Measurements from ENCODE around the gene LARP1.
A peak's percentile ranks its signal among the peaks of the same experiment; 100 is the strongest.
"Not testable (repeated sequence)": the region's sequence is repeated elsewhere in the genome, so short reads cannot be mapped to it uniquely, and the experiment has no call there.

Gene LARP1

GRCh38 chr5:154758493-154758892, 3.3 kb downstream of the LARP1 start:
- Histone ChIP-seq H3K27ac (peak overlapping the region in 12 of 21 experiments; percentile 16 to 99 (median 72)), H3K4me3 (peak overlapping the region in 2 of 7 experiments; percentile 98 to 99)

GRCh38 chr5:154758977-154759376, 3.8 kb downstream of the LARP1 start:
- H3K4me3 ChIP-seq, result no peak overlapping the region
- peak overlapping the region in 3 of 21 experiments; percentile 49 to 99 (median 74) for H3K27ac ChIP-seq

- peak overlapping the region in 2 of 21 experiments; percentile 22 to 29 for H3K27ac ChIP-seq
- H3K4me3 ChIP-seq, result not testable (repeated sequence)
Measured at GRCh38 chr5:154759868-154760267, 4.7 kb downstream of the LARP1 start.

GRCh38 chr5:154761046-154761736, 6.0 kb downstream of the LARP1 start:
- H3K27ac ChIP-seq, result peak overlapping the region in 5 of 21 experiments; percentile 14 to 60 (median 45)
- no peak overlapping the region for H3K4me3 ChIP-seq

- Histone ChIP-seq H3K27ac (no peak overlapping the region), H3K4me3 (no peak overlapping the region)
Measured at GRCh38 chr5:154762261-154762660, 7.1 kb downstream of the LARP1 start.

GRCh38 chr5:154762700-154763099, 7.5 kb downstream of the LARP1 start:
- no peak overlapping the region for H3K27ac ChIP-seq
- H3K4me3 ChIP-seq, result no peak overlapping the region

- H3K4me3 ChIP-seq, result no peak overlapping the region
- no peak overlapping the region for H3K27ac ChIP-seq
Measured at GRCh38 chr5:154764967-154765366, 9.8 kb downstream of the LARP1 start.

GRCh38 chr5:154765396-154765925, 10.3 kb downstream of the LARP1 start:
- Histone ChIP-seq H3K4me3 (no peak overlapping the region), H3K27ac (no peak overlapping the region)

- H3K4me3 ChIP-seq, result no peak overlapping the region
- peak overlapping the region in 3 of 21 experiments; percentile 7 to 45 (median 8) for H3K27ac ChIP-seq
Measured at GRCh38 chr5:154766558-154767281, 11.5 kb downstream of the LARP1 start.

- no peak overlapping the region for H3K4me3 ChIP-seq
- peak overlapping the region in 1 of 21 experiments; percentile 45 for H3K27ac ChIP-seq
Measured at GRCh38 chr5:154767576-154767975, 12.4 kb downstream of the LARP1 start.

GRCh38 chr5:154768207-154768606, 13.0 kb downstream of the LARP1 start:
- Histone ChIP-seq H3K4me3 (no peak overlapping the region), H3K27ac (no peak overlapping the region)

GRCh38 chr5:154770111-154770510, 14.9 kb downstream of the LARP1 start:
- H3K27ac ChIP-seq, result peak overlapping the region in 5 of 21 experiments; percentile 8 to 72 (median 31)
- no peak overlapping the region for H3K4me3 ChIP-seq

GRCh38 chr5:154771383-154771901, 16.3 kb downstream of the LARP1 start:
- peak overlapping the region in 10 of 21 experiments; percentile 2 to 72 (median 37) for H3K27ac ChIP-seq
- no peak overlapping the region for H3K4me3 ChIP-seq

- Histone ChIP-seq H3K4me3 (no peak overlapping the region), H3K27ac (no peak overlapping the region)
Measured at GRCh38 chr5:154773326-154773725, 18.1 kb downstream of the LARP1 start.

GRCh38 chr5:154776167-154776566, 21.0 kb downstream of the LARP1 start:
- Histone ChIP-seq H3K27ac (no peak overlapping the region), H3K4me3 (no peak overlapping the region)

- Histone ChIP-seq H3K4me3 (no peak overlapping the region), H3K27ac (peak overlapping the region in 1 of 21 experiments; percentile 18)
Measured at GRCh38 chr5:154778534-154778933, 23.4 kb downstream of the LARP1 start.

GRCh38 chr5:154779105-154779504, 23.9 kb downstream of the LARP1 start:
- peak overlapping the region in 1 of 21 experiments; percentile 18 for H3K27ac ChIP-seq
- H3K4me3 ChIP-seq, result no peak overlapping the region

GRCh38 chr5:154780128-154780527, 25.0 kb downstream of the LARP1 start:
- H3K4me3 ChIP-seq, result no peak overlapping the region
- peak overlapping the region in 7 of 21 experiments; percentile 5 to 50 (median 21) for H3K27ac ChIP-seq

GRCh38 chr5:154782326-154782725, 27.1 kb downstream of the LARP1 start:
- H3K4me3 ChIP-seq, result no peak overlapping the region
- peak overlapping the region in 8 of 21 experiments; percentile 8 to 74 (median 32) for H3K27ac ChIP-seq

- no peak overlapping the region for H3K4me3 ChIP-seq
- peak overlapping the region in 12 of 21 experiments; percentile 3 to 74 (median 22) for H3K27ac ChIP-seq
Measured at GRCh38 chr5:154782812-154783592, 27.8 kb downstream of the LARP1 start.

All from skin epidermis (tissue), 12 donors.